GM18867 (cell line): ENCODE results near the gene TAS1R2.
"Not testable (repeated sequence)": the region's sequence is repeated elsewhere in the genome, so short reads cannot be mapped to it uniquely, and the experiment has no call there.

Experiments
- ATAC-seq: cut with Tn5 transposase; IDR thresholded peaks from one replicate; pipeline ENCODE4 v1.9.1; 2021; ENCODE audit warnings: mild to moderate bottlenecking, moderate library complexity; ENCODE audit not compliant: unreplicated experiment

TAS1R2 gene

DNA sequence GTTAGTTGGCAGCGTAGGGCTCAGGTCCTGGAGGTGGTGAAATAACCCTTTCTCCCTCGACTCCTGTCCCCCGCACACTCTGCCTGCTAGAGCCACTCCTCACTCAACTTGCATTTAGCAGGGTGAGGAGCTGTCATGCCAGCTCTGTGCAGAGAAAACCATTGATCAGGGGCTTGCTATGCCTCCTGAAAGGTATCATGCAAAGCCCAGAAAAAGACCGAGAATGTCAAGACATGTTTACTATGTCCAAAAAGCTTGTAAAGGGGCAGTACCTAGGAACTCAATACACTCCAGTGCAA is 24.9 kb upstream of the TAS1R2 start:
- ATAC-seq = no peak

DNA sequence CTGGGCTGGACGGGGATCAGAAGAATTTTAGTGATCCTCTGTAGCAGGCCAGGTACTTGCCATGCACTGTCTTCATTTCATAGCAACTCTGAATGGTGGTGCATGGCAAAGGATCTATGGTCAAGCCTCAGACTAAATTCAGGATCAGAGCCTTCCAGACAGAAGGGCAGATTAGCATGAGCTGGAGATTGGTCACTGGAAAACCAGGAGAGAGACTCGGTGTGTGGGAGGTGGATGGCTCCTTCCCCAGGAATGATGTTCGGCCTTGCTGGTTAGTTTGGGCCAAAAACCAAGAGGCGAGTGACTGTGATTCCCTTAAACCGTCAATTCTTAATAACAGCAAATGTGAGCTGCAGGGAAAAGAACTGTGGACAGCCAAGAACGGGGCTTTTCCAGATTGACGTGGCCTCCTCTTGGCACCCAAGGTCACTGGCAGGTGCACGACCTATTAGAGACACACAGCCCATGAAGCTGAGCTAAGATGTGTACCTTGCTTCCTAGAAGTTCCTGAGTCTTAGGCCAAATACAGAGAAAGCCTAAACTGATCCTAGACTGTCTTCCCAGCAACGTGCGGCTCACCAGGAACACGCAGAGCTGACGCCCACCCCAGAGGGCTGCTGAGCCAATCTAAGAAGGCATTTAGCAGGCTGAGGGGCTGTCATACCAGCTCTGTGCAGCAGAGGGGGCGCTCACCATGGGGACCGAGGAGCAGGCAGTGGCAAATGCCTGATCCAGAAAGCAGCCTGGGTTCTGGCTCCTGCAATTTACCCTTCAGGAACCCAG is 24.4 kb upstream of the TAS1R2 start:
- no peak for ATAC-seq

DNA sequence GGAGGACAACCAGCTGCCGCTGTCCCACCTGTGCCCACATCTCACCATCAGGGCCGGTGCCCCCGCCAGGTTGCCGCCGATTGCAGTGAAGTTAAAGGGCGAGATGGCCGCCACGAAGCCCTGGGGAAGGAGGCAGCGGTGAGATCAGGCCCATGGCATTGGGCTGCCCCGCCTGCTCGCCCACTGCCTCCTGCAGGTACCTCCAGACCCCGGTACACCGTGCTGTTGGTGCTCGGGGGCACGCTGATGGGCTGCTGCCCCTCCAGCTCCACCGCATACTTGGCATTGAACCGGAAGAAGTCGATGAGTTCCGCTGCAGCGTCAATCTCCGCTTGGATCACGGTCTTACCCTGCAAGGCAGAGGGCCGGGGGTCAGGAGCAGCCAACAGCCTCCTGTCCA is 23.6 kb upstream of the TAS1R2 start:
- no peak for ATAC-seq

DNA sequence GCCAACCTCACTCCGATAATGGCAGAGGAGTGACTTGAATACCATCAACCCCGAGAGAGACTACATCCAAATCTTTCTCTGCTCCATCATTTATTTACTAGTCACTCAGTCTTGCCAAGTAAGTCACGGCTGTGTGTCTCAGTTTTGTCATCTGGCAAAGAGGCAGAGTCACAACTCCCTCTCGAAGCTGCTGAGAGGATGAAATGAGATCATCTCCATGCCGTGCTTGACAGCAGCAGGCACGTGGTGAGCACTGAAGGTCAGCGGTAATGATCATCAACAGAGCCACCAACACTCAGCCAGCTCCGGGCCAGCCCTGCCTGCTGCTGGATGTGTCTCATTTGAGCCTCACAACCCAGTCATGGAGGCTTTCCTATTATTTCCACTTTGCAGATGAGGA is 23.0 kb upstream of the TAS1R2 start:
- no peak for ATAC-seq

DNA sequence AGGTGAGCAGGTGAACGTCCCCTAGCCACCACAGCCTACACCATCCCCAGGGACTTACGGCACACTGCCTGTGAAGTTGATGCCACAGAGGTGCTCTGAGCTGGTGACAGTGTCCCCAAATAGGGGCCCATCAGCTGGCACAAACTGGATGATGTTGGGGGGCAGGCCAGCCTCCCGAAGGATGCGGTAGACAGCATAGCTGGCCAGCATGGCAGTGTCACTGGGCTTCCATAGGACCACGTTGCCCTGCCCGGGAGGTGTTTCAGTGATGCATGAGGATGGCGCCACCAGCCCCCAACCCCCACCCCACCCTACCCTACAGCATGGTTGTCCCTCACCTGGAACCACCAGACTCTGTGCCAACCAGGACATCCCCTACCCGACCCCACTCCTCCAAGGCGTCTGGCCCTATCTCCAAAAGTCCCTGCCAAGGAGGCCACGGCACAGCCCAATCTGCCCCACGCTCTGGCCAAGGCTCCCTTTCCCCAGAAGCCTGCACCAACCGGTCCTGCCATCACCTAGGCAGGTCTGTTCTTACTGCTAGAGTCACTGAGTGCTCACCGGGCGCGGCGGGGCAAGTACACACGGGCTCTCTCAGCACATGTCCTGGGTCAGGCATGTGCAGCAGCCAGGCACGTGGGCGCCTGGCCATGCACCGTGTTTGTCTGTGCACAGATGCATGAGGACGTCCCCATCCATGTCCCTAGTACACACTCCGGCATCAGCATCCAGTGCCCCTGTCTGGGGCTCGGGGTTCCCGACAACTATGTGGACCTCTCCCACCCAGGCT is 22.4 kb upstream of the TAS1R2 start:
- no peak for ATAC-seq

DNA sequence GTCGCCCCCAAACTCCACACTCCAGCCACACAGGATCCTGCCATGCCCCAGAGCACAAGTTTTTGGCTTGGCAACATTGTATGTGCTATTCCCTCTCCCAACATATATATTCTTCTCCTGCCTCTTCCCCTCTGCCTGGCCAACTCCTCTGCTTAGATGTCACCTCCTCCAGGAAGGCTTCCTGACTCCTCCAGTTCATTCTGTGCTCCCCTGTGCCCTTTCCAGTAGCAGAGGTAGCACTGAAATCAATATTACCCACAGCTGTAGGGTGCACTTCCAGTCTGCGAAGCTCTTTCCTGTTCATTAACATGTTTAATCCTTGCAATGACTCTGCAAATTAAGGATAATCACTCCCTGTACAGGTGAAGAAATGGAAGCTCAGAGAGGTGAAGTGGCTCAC is 21.7 kb upstream of the TAS1R2 start:
- ATAC-seq = no peak

DNA sequence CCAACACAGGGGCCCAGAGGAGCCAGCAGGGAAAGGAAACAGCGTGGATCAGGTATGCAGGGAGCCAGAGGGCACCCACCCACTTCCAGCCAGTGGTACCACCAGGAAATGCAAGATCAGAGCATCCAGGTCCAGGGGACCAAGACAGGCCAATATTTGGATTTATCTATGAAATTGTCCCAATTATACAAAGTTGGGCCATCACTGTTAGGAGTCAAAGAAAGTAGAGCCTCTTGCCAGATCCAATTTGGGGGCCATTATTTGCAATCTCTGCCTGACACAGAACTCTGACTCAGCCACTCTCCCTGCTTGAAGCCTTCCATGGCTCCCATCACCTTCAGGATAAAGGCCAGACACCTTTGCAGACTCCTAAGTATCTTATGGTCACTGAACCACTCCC is 21.1 kb upstream of the TAS1R2 start:
- ATAC-seq = no peak

DNA sequence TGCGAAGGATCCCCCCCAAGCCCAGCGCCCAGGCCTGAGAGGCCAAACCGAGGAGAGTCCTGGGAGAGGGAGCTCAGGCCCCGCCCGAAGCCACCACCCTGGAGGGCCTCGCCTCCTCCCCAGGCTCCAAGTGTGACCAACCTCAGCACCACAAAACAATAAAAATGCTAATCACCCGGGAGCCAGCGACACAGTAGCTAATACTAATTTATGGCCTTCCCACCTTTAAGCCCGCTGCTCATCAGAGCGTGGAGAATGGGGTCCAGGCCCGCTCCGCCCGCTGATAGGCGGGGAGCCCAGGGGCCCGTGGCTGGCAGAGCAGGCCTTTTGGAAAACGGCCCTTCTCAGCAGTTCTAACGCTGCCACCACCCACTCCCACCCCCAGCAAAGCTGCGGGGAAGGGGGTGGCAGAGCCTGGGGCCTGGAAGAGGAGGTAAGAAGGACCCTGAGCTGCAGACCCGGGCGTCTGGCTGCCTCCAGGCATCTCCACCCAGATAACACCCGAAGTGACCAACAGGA is 20.4 kb upstream of the TAS1R2 start:
- ATAC-seq = no peak

DNA sequence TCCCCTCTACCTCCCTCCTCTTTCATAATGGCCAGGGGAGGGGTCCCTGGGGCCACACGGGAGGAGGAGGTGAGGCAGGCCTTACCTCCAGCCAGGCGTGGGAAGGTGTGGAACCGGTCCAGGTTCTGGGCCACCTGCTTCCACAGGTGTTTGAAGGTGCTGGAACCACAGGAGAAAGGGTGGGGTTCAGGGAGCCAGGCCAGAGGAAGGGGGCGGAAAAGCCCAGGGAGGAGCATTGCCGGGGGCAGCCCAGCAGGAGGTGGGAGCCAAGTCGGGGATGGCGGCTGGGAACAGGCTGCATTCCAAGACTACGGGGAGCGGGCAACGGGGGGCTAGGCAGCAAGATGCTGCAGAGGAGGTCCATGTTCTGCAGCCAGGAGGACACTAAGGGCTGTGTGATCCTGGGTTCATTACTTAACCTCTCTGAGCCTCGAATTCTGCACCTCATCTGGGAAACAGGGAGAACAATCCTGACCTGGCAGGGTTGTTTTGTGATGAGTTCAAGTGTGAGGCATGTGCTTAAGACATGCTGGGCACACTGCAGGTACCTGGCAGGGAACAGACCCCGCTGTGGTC is 19.8 kb upstream of the TAS1R2 start:
- ATAC-seq = no peak

DNA sequence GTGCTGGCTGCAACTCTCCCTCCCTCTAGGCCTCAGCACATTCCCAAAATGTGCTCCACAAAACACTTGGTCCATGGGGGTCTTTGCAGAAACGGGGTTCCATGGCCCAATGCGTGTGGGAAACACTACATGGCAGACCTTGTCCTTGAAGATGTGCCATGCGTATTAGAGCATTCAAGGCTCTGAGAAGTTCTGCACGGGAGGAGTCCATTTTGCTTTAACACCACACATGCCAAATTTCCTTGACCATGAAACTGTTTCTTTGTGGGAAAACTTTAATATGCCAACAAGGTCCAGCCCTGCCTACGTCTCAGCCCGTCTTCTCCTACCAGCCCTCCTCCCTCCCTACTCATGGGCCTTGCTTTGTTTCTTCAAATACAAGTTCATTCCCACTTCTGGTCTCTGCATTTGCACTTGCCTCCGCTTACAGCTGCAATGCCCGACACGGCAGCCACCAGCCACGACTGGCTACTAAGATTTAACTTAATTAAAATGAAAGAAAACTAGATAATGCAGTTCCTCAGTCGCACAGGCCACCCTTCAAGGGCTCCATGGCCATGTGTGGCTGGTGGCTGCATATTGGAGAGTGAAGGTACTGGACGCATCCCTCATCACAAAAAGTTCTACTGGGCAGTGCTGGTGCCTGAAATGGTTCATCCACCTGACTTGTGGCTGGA is 19.2 kb upstream of the TAS1R2 start:
- ATAC-seq = no peak

DNA sequence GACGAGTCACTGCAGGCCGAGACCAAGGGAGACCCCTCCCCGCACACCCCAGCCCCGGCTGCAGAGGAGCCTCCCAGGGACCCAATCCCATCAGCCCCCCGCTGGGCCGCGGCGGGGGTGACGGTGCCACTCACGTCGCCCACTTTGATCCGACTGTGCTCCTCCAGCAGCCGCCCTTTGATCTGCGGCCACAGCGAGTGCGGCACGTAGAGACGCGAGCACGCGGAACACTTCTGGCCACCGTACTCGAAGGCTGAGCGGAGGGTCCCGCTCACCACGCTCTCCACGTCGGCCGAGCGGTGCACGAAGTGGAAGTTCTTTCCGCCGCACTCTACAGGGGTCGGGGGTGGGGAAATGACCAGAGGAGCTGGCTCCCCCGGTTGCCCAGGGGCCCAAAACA is 17.8 kb upstream of the TAS1R2 start:
- ATAC-seq = no peak

DNA sequence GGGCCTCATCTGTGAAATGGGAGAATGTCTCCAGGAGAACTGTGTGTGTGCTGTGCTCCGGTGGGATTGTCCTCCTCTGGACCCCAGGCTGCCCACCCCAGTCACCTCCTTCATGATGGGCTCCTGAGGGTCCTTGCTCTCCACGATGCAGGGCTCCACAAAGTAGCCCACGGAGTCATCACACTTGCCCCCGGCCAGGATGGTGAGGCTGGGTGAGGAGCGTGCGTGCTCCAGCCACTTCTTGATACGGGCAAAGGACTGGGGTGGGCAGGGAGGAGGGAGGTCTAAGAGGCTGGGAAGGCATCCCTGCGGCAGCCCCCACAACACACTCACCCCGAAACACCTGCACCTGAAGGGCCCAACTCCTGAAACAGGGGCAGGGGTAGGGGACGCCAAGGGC is 16.8 kb upstream of the TAS1R2 start:
- no peak for ATAC-seq

DNA sequence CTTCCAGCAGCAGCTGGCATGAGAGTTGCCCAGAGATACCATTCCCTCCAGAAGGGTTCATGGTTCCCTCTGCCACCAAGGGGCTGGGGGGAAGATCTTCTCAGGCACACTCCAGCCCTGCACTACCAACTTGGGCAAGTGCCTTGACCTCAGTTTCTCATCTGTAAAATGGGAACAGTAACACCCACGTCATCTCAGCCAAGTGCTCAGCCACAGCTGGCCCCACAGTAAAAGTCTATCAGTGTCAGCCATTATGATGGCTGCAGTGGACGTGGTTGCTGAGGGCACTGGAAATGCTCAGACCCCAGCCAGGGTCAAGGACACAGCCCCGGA is 16.3 kb upstream of the TAS1R2 start:
- ATAC-seq = no peak

DNA sequence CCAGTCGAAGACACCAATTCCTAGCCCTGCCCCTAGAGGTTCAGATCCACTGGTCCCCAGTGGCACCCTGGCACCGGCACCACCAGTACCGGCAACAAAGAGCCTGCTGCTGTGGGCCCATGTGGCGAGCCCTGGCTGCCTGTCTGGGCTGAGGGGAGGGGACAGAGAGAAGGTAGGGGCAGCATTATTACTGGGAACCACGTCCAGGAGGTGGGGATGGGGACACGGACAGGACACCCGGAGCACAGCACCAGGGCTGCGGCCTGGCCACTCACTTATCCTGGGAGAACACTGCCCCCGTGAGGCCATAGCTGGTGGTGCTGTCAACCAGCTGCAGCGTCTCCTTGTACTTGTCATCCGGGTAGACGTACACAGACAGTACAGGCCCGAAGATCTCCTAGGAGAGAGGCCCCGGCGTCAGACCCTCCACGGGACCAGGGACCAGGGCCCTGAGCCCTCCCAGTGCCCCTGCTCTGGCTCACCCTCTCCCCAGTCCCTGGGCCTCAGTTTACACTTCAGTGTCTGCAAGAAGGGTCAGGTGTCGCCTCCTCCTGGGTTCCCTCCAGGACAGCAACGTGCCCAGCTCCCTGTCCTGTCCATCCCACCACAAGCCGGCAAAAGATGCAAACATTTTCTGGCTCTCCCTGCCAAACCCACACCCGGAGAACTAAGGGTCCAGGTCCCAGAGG is 15.8 kb upstream of the TAS1R2 start:
- ATAC-seq = peak; percentile 43

DNA sequence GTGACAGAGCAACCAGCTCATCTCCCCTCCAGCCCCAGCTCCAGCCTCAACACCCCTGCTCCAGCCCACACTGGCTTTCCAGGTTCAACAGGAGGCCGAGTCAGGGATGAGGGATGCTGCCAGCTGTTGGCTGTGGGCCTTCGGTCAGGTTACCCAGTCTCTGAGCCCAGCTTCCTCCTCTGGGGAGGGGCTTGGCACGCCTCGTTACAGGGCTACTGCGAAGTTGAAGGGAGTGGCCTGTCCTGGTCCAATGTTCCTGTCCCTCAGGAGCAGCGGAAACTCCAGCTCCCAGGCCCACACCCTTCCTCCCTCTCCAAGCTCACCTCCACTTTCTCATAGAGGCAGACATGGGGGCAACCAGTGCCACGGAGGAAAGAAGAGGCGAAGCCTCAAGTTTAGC is 15.1 kb upstream of the TAS1R2 start:
- ATAC-seq = no peak

DNA sequence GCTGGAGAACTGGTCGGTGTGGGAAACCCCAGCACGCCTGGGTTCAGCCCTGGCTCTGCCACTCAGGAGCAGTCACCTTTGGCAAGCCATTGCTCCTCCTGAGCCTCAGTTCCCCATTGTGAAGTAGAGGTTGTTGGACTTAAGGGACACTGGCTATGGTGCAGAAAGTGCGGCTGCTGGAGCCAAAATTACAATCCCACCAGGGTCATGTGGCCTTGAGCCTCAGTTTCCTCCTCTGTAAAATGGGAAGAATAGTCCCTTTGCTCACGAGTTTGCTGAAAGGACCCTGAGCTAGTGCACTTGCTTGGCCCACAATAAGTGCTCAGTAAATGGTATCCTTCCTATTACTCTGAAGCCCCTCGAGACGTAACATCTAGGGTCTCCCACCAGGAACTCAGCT is 14.6 kb upstream of the TAS1R2 start:
- no peak for ATAC-seq

DNA sequence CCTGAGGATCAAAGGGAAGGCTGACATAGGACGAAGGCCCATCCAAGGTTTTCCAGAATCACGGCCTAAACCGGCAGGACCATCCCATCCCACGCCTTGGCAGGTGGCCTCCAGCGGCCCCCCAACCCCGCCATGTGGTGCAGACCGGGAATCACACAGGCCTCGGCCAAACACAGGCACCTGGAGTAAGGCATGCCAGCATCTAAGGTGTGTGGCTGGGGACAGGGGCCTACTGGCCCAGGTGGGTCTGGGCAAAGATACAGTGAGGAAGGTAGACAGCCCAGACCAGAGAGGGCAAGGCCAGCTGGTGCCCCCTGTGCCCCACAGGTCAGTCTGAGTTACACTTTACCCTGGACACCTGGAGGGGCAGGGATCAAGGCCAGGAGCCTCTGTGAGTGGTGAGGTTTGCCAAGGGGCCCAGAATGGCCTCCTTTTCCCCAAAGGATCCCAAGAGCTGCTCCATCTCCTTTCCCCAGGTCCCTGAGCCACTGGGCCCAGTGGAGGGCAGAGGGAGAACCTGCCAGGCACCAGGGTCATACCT is 12.7 kb upstream of the TAS1R2 start:
- ATAC-seq = no peak

DNA sequence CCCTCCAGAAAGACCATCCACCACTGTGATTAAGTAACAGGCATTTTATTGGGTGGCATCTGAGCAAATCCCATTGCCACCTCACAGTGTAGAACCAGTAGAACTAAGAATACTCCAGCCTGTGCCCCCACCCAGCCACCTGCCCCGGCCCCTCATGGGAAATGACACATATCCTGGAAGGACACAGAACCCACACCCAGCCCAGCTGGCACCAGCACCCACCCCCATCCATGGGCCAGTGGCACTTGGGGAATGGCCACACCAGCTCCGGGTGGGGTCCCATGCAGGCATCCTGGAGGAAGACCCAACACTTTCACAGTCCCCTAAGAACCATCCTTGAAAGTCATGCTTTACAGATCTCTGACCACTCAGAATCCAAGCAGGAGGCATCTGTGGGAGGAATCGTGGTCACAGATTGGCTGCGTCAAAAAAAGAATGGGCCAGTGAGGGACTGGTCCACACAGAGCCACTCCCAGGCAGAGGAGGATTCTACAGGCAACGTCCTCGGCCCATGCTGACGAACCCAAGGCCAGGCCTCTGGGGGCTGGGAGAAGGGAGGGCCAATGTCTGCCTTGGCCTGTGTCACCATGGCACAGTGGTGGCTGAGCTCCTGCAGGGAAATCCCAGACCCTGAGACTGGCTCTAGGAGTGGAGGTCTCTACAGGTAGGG is 12.1 kb upstream of the TAS1R2 start:
- no peak for ATAC-seq

DNA sequence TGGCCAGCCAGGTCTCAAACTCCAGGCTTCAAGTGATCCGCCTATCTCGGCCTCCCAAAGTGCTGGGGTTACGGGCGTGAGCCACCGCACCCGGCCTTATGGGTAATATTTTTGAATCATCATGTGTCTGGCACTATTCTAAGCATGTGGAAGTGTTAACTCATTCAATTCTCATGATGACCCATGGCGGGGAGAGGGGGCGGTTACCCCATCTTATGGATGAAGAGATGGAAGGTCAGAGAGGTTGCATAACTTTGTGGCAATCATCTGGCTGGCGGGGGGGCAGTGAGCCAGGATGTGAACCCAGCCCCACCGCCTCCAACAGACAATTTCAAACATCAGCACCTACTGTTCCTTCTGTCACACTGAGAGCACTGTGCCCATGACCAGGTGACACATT is 11.5 kb upstream of the TAS1R2 start:
- no peak for ATAC-seq

DNA sequence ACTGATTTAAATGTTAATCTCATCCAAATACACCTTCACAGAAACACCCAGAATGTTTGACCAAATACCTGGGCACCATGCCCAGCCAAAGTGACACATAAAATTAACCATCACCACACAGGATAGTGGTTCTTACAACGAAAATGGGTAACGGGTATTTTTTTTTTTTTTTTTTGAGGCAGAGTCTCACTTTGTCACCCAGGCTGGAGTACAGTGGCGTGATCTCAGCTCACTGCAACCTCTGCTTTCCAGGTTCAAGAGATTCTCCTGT is 11.1 kb upstream of the TAS1R2 start:
- not testable (repeated sequence) for ATAC-seq
